GM23338 (cell line): ENCODE measurements around the gene MRPL38.
"Not testable (repeated sequence)": the region's sequence is repeated elsewhere in the genome, so short reads cannot be mapped to it uniquely, and the experiment has no call there.

ENCODE experiments used
- POLR2AphosphoS5 ChIP-seq: IDR thresholded peaks from 2 replicates; pipeline ENCODE4 v1.6.1; 2016; ENCODE audit warnings: antibody characterized with exemption, low read depth
- TF ChIP-seq, protein P1 (sequence below), 2 experiments: fragments of 200-600 bp in 1 of 2; sonication (generic) in 1 of 2; conservative IDR thresholded peaks; 2 replicates each; pipeline versions ENCODE4 v1.5.1 to v1.6.1; 2016 to 2017; ENCODE audit warnings: antibody characterized with exemption in 2 of 2, low read depth in 2 of 2, mild to moderate bottlenecking in 2 of 2, moderate library complexity in 1 of 2

DNA sequence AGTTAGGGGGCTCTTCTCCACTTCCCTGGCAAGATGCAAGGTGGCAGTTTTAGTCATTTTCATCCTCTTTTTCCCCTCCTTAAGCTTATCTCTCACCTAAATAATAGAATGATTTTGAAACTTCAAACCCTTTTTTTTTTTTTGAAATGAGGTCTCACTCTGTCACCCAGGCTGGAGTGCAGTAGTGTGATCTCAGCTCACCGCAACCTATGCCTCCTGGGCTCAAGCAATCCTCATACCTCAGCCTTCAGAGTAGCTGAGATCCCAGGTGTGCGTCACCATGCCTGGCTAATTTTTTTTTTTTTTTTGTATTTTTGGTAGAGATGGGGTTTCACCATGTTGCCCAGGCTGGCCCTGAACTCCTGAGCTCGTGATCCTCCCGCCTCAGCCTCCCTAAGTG lies 39.8 kb downstream of the MRPL38 start:
- TF ChIP-seq, protein P1, sequence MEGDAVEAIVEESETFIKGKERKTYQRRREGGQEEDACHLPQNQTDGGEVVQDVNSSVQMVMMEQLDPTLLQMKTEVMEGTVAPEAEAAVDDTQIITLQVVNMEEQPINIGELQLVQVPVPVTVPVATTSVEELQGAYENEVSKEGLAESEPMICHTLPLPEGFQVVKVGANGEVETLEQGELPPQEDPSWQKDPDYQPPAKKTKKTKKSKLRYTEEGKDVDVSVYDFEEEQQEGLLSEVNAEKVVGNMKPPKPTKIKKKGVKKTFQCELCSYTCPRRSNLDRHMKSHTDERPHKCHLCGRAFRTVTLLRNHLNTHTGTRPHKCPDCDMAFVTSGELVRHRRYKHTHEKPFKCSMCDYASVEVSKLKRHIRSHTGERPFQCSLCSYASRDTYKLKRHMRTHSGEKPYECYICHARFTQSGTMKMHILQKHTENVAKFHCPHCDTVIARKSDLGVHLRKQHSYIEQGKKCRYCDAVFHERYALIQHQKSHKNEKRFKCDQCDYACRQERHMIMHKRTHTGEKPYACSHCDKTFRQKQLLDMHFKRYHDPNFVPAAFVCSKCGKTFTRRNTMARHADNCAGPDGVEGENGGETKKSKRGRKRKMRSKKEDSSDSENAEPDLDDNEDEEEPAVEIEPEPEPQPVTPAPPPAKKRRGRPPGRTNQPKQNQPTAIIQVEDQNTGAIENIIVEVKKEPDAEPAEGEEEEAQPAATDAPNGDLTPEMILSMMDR (conservative IDR thresholded peaks at IDR 0.05; ENCODE audit: low read depth in 2 of 2), result not testable (repeated sequence)
- not testable (repeated sequence) for TF ChIP-seq POLR2AphosphoS5
